ENCODE results near the gene STAB1. TPM values are rescaled to one million over a fixed set of nuclear protein-coding genes. Genes with fewer than 3 reads are reported as not detected.

Gene STAB1
- total RNA-seq, 1 donor from 2014 or later: 74.7 TPM

DNA sequence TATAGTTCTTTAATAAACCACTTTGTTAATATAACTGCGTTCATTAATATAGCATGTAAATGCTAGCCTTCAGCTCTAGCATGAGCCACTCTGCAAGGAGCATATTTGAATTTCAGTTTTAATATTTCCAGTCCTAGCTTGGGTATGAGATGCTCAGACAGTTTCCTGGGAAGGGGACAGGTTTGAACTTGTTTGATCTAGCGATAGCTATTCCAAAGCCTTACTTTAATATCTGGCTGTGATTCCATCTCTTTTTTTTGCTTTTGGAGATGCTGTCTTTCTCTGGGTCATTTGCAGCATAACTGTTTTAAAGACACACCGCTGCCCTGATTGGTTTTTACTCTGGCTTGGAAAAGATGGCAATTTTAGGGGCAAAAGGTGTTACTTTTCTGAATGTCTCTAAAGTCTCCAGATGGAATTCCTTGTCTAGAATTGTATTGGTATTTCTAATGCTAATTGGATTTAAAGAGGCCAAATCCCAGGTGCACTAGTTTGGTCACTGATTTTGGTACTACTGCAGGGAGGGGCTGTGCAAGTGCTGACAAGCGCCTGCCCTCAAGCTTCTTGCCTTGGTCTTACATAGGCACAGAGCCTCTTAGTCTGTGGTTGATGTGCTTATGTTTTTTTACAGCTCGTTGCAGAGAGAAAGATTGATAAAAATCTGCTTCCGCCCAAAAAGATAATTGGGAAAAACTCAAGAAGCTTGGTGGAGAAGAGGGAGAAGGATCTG lies 36.9 kb upstream of the STAB1 start:
- DNase-seq (no peak), ATAC-seq (ENCODE audit: poor library complexity) (no peak)
- intact Hi-C loops (cut with DNase I): no loop called here

DNA sequence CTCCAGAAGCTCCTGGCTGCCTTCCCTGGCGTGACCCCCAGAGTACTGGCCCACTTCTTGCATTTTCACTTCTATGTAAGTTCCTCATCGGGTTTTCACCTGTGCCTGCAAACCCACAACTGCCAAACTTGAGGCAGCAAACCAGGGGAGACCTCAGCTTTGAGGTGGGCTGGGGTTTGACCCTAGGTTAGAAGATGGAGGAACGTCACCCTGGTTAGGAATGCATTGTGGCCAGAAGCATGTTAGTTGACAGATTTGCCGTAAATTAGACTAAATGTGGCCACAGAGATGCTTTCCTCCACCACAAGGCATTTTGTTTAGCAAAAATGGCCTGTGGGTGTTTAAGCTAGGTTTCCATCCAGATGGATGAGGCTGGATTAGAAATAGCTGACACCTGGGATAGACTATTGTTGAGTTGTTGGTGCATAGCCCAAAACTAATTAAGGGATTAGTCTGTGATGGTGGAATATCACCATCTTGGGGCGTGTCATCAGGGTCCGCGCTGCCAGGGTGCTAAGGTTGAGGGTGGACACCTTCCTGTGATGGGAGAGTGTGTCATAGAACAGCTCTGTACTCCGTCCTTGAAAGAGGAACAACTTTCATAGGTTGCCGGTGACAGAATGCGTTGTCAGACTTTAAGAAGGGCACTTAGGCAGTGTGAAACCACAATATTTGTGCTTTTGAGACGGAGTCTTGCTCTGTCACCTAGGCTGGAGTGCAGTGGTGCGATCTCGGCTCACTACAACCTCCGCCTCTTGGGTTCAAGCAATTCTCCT lies 36.2 kb upstream of the STAB1 start:
- intact Hi-C loops (cut with DNase I): no loop called here
- DNase-seq (no peak), ATAC-seq (ENCODE audit: poor library complexity) (no peak)

DNA sequence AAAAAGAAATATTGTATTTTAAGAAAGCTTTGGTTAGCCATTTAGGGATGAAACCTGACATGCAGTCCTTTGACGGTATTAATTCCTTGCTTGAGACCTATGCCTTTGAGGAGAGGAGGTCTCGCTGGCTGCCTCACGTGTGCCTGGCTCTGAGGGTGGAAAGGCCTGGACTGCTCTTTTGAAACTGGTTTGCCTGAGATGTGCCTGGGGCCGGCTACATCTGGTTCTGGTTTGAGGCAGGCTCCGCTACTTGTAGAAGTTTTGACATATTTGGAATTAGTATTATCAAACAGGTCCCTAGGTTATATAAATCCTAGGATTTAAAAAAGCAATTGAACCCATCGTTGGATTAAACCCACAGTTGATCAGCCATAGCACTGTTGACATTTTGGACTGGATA lies 33.3 kb upstream of the STAB1 start:
- intact Hi-C loops (cut with DNase I): loop anchor here (10.0 kb wide), 1 partner anchor 223 kb away; the partner anchor contains the start of genes GNL3 and PBRM1

DNA sequence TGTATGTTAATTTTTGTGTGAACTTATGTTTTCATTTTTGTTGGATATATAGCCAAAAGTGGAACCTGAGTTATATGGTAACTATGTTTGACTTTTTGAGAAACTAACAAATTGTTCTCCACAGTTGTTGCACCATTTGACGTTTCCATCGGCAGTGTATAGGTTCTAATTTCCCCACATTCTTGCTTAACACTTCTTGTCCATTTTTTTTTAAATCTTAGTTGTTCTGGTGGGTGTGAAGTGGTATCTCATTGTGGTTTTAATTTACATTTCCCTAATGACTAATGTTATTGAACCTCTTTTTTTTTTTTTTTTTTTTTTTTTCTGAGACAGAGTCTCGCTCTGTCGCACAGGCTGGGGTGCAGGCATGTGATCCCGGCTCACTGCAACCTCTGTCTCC lies 31.7 kb upstream of the STAB1 start:
- intact Hi-C loops (cut with DNase I): loop anchor here (10.0 kb wide), 1 partner anchor 221 kb away; the partner anchor contains the start of genes GNL3 and PBRM1
- no peak for DNase-seq
- ATAC-seq (ENCODE audit: poor library complexity): no peak

More for the DNA sequence above, 33.3 kb upstream of the STAB1 start:
- DNase-seq (no peak), ATAC-seq (ENCODE audit: poor library complexity) (no peak)

DNA sequence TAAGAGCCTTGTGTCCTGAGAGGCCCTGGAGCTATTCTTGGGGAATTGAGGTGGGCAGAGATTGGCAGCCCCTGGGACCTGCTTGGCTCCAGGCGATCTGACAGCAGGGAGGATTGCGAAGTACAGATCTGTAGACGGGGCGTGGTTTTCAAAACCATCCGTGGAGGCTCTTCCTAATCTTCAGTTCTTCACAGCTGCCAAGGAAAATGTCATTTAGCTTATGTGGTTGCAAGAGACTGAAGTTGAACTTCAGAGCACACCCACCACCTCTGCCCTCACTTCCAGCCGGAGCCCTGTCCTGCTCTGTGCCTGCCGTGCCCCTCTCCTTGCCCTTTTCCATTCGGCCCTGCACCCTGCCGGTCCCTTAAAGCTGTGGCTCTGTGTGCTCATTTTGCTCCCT lies 26.8 kb upstream of the STAB1 start:
- ATAC-seq (ENCODE audit: poor library complexity) (peak; percentile 3), DNase-seq (peak; percentile 40)
- intact Hi-C loops (cut with DNase I): loop anchor here (10.0 kb wide), 1 partner anchor 216 kb away; the partner anchor contains the start of genes GNL3 and PBRM1

DNA sequence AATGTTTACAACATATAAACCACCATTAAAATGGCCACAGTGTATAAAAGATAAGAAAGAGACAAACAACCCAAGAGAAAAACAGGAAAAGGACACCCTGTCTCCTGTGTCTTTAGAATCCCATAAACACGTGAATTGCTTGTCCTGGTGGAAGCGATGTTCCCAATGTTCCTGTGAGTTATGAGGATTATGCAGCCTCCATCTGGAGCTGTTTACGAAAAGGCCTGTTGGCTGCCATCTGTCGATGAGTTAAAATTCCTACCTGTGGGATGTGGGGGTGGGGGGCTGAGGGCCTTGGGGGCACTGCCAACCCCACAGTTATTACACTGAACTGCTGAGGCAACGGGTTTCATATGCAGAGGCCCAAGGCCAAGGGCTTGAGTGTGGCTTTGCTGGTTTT lies 26.1 kb upstream of the STAB1 start:
- intact Hi-C loops (cut with DNase I): loop anchor here (10.0 kb wide), 1 partner anchor 216 kb away; the partner anchor contains the start of genes GNL3 and PBRM1
- ATAC-seq (ENCODE audit: poor library complexity) (no peak), DNase-seq (no peak)

DNA sequence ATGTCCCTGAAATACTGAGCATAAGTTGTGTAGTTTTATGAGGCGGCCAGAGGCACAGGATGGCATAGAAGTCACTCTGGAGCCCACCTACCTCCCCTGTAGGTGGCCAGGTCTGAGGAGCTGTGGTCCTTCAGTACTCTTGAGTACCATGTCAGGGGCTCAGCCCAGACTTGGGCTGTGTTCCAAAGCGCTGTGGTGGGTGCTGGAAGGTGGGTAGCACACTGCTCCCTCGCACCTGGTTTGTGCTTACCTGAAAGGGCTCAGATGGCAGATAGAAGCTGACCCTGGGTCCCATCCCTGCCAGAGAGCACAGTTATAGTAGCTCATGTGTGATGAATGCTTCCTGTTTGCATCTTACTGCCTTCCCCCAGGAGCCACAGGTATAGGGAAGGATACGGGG lies 24.2 kb upstream of the STAB1 start:
- intact Hi-C loops (cut with DNase I): no loop called here
- no peak for ATAC-seq (ENCODE audit: poor library complexity)
- peak; percentile 30 for DNase-seq

DNA sequence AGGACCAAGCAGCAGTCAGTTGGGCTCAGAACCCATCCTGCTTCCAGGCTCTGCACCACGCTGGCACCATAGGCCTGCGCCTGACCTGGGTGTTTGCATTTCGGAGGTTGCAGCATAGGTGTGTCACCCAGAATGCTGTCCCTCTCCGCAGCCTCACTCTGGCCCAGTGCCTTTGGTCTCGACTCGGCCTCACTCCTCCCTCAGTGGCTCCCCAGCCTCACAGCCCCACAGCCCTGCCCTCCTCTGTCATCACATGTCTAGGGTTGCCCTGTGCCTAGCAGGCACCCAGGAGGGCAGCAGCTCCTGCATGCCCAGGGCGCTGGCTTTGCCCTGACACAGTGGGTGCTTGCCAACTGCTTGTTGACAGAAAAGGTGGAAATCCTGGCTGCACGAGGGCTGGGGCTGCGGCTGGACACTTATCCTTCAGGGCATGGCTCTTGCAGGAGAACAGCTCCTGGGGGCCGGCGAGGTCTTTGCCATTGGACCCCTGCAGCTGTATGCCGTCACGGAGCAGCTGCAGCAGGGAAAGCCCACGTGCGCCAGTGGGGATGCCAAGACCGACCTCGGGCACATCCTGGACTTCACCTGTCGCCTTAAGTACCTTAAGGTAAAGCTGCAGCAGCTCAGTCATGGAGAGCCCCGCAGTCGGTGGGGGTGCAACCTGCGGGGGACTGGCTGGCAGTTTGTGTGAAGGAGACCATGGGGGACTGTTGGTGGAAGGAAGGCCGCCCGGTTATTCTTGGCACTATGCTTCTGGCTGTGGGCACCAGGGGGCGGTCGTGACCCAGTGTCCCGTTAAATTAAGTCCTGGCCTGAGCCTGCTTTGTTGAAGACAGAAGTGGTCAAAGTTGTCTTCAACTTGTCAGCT lies 23.5 kb upstream of the STAB1 start:
- DNase-seq (peak; percentile 88), ATAC-seq (ENCODE audit: poor library complexity) (peak; percentile 85)
- intact Hi-C loops (cut with DNase I): no loop called here

DNA sequence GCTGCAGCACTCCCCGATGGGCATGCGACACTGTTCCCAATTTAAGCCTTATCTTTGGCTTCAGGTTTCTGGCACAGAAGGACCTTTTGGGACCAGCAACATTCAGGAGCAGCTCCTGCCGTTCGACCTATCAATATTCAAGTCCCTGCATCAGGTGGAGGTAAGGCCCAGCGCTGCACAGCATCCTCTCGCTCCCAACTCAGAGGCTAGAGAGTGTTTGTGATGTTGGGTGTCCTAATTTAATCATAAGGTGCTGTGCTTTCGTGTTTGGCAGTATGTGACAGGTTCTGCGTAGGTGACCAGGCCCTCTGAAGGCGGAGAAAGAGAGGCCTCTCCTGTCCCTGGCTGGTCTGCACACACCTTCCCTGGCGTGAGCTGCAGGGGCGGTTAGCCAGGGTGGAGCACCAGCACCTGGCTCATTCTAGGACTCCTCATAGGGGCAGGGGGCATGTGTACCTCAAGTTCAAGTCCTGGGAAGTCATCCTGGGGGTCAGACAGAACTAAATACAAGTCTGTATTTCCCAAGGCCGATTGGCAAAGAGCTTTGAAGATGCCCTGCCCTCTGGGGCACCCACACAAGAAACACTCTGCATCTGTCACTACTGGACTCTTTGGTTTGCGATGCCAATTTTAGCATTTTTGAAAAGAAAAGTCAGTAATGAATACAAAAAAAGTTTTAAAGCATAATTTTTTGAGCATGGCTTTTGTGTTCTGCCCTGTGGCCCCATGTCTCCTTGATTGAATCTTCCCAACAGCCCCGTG lies 22.7 kb upstream of the STAB1 start:
- DNase-seq: no peak
- ATAC-seq (ENCODE audit: poor library complexity): no peak
- intact Hi-C loops (cut with DNase I): no loop called here

DNA sequence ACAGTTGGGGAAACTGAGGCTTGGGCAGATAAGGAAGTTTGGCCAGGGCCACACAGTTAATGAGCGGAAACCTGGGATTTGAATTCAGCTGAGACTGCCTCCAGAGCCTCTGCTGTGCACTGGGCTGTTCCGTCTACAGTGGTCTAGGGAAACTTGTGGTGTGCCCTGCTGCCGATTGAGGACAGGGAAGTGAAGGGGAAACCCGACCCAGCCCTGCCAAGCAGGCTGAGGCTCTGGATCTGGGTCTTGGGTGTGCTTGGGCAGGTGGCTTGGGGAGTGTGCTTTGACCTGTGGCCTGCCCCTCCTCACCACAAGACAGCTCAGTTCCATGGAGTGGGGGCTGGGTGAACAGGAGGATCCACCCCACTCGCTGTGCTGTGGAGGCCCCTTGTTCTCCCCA lies 22.1 kb upstream of the STAB1 start:
- ATAC-seq (ENCODE audit: poor library complexity) (peak; percentile 12), DNase-seq (peak; percentile 56)
- intact Hi-C loops (cut with DNase I): no loop called here

DNA sequence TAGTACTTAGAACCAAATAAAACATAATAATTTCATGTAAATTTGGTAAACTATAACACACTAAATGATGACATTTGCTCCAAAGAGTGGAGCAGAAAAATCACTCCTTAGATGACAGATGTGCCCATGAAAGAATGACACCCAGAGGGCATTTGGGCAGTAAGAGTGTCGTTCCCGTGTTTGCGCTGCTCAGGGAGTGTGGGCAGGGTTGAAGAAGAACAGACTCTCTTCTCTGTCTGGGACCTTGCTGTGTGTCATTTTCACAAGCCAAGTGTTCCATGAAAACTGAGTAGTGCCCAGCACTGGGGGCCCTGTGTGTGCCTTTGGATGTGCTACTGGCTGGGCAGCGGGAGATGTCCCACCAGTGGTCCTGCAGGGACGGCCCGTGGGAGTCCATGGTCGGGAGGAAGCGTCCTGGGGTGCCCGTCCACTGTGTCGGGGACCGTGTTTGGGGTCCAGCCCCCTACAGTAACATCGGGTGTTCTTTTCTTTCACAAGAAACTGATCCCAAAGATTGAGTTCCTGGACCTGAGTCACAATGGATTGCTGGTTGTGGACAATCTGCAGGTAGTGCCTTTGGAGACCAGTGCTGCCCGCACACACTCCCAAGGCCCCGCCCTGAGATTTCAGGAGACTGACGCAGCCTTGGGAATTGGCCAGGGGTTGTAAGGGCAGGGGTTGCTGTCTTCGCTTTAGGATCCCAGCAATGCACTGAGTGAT lies 17.9 kb upstream of the STAB1 start:
- intact Hi-C loops (cut with DNase I): no loop called here
- ATAC-seq (ENCODE audit: poor library complexity): no peak
- no peak for DNase-seq

DNA sequence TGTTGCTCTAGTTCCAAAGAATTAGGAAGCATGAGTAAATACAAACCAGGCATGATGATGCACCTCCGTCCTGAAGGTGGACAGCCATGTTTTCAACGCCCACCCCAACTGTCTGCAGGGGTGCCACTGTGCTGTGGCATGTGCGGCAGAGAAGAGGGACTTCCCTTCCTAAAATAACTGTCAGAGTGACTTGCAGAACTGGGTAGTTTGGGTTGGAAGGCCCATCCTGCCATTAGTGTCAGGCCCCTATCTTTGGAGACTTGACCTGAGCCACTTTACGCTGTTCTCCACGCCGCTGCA lies 17.4 kb upstream of the STAB1 start:
- intact Hi-C loops (cut with DNase I): no loop called here
- DNase-seq (no peak), ATAC-seq (ENCODE audit: poor library complexity) (no peak)

DNA sequence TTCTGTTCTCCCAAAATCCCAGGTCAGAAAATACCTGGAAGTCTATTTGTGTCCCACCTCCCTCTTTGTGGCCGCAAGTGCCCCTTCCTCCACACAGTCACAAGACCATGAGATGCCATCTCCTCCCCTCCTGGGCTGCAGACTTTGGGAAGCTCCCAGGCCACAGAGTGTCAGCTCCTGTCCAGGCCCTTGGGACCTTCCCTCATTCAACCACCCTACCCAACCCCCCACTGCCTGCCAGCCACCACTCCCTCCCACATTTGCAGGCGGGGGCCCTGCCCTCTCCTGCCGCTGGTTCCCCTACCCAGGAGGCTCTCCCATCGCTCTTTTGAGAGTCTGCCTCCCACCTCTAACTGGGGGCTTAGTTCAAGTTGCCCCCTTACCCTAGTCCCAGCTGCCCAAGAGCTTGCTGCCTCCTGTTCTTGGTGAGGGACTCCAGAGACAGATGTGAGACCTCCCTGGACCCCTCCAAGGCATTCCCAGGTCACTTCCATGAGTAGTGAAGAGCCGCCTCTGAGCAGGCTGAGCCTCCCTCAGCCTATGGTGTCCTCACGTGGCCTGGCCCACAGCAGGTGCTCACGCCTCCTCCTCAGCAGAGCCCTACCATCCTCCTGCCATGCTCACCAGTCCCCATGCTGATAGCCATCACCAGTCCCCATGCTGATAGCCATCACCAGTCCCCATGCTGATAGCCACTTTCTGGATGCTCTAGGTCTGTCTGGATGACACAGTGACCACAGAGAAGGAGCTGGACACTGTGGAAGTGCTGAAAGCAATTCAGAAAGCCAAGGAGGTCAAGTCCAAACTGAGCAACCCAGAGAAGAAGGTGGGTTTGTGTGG lies 15.9 kb upstream of the STAB1 start:
- no peak for ATAC-seq (ENCODE audit: poor library complexity)
- DNase-seq: no peak
- intact Hi-C loops (cut with DNase I): no loop called here

DNA sequence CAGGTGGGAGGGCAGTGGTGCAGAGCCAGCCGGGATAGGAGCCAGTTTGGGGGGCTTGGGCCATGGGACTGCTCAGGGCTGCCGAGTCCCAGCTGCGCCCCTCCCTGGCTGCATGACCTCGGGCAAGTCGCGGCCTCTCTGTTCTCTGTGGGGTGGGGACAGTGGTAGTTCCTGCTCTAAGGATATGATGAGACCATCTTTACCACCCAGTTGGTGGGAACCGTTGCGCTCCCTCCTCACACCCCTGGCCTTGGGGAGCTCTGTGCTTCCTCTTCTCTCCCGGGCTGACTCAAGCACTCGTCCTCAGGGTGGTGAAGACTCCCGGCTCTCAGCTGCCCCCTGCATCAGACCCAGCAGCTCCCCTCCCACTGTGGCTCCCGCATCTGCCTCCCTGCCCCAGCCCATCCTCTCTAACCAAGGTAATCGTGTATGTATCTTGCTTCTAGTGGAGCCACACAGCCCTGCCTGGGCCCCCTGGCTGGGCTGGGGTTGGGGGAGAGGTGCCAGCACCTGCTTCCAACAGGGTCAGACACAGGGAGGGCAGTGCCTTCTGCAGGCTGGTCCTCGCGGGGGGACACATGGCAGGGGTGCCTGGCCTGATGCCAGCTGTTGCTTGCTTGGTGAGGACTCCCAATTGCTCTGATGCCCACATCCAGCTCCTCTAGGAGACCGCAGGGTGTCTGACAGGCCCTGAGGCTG lies 15.1 kb upstream of the STAB1 start:
- ATAC-seq (ENCODE audit: poor library complexity): no peak
- DNase-seq: no peak
- intact Hi-C loops (cut with DNase I): loop anchor here (5.0 kb wide), 1 partner anchor 57 kb away; the partner anchor contains the start of gene UQCC5

DNA sequence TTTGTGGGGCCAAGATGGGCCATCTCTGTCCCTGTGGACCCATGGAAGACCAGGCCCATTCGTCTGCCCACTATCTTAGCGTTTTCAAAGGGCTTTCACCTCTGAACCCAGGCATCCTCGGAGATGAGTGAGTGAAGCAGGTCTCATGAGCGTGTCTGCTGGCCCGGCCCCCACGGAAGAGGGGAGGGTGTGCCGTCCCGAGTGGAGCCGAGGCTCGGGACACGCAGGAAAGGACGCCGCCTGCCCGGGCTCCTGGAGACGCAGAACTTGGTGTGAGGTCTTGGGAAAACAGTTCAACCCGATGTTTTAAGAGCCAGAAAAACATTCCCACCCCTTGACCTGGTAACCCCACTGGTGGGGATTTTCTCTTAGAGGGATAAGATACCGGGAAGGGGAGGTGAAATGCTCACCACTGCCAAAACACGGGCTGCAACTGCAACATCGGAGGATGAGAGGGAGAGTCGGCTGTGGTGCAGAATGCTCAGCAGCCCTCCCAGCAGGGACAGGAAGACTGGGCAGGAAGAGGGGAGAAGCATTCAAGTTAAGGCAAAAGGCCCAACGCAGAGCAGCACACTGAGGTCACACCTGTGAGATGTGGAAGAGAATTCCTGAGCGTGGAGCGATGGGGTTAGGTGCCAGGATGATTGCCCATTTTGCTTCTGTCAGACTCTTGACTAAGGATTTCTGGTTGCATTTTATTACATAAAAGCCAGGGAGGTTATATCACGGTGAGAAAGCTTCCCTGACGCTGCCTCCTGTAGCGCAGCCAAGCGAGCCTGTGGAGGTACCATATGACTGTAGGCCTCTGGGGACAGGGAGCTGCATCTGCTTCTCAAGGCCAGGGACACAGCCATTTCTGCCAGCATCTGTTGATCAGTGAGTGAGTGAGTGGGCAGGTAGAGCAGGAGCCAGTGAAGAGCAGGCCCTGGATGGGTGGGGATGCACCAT lies 14.1 kb upstream of the STAB1 start:
- DNase-seq: no peak
- no peak for ATAC-seq (ENCODE audit: poor library complexity)
- intact Hi-C loops (cut with DNase I): loop anchor here (5.0 kb wide), 1 partner anchor 56 kb away; the partner anchor contains the start of gene UQCC5
